Fibroblast of pulmonary artery (primary cell): ENCODE results near the gene MRPL2.
"Not testable (repeated sequence)": the region's sequence is repeated elsewhere in the genome, so short reads cannot be mapped to it uniquely, and the experiment has no call there.

ENCODE experiments used
- DNase-seq: peaks from one replicate; pipeline ENCODE4 v3.0.0-alpha.2; 2010; ENCODE audit warnings: low read depth
- H3K4me3 ChIP-seq: replicated peaks from 2 replicates; pipeline ENCODE4 v1.5.1; 2011; ENCODE audit warnings: low read depth, mild to moderate bottlenecking, control low read depth, low read length, moderate library complexity
- CTCF ChIP-seq: IDR thresholded peaks from 2 replicates; pipeline ENCODE4 v1.5.1; 2011; ENCODE audit warnings: mild to moderate bottlenecking, control low read depth, low read length, inconsistent platforms; ENCODE audit errors: missing control alignments

Gene MRPL2

GRCh38 chr6:43052225-43052841 lies 6.9 kb downstream of the MRPL2 start:
- peak overlapping the region; percentile 82 for H3K4me3 ChIP-seq
- no peak for TF ChIP-seq CTCF
- DNase-seq: no peak

GRCh38 chr6:43050981-43051380 lies 8.3 kb downstream of the MRPL2 start:
- H3K4me3 ChIP-seq: no peak overlapping the region
- no peak for DNase-seq
- no peak for TF ChIP-seq CTCF

GRCh38 chr6:43047998-43048397 lies 11.2 kb downstream of the MRPL2 start:
- no peak for TF ChIP-seq CTCF
- DNase-seq: no peak
- H3K4me3 ChIP-seq: no peak overlapping the region

- no peak overlapping the region for H3K4me3 ChIP-seq
- no peak for TF ChIP-seq CTCF
- DNase-seq: no peak
Measured at GRCh38 chr6:43045371-43045930, 13.8 kb downstream of the MRPL2 start.

- TF ChIP-seq CTCF: no peak
- DNase-seq: no peak
- no peak overlapping the region for H3K4me3 ChIP-seq
Measured at GRCh38 chr6:43043310-43043709, 15.9 kb downstream of the MRPL2 start.

- not testable (repeated sequence) for H3K4me3 ChIP-seq, DNase-seq
Measured at GRCh38 chr6:43041475-43041874, 17.8 kb downstream of the MRPL2 start.

GRCh38 chr6:43040542-43041257 lies 18.5 kb downstream of the MRPL2 start:
- TF ChIP-seq CTCF: no peak
- DNase-seq: no peak
- H3K4me3 ChIP-seq: no peak overlapping the region
